ENCODE measurements around the gene PRMT3.
"Not testable (repeated sequence)": the region's sequence is repeated elsewhere in the genome, so short reads cannot be mapped to it uniquely, and the experiment has no call there.

Gene PRMT3

DNA sequence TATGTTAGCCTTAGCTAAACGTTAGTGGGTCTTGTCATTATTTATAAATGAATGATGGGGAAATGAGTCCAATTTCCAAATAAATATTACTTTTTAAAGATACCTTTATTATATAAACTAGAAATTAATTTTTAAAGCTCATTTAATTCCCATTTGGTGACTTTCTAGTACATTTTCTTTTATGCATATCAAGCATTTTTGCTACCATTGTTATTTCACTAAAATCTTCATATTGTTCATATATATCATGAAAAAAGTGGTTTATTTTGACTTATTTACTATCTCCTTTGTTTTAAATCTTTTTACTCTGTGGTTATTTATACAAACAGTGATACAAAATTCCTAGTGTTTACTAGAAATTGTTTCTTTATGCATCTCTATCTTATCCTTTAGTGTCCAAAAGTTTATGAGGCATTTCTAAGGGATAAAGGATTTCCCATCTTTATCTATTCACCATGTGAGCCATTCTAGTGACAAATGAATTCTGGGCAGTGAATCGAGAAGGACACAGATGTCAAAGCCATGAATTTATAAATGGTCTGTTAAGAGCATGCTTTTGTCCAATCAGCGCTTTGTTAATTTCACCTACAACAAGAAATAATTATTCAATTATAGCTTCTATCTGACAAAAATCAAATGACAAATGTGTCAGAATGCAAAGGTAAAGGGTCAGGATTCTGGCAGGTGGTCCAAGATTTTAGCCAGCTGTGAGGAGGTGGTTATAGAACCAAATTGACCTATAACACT lies 70.6 kb downstream of the PRMT3 start:
- DNase-seq = no peak

DNA sequence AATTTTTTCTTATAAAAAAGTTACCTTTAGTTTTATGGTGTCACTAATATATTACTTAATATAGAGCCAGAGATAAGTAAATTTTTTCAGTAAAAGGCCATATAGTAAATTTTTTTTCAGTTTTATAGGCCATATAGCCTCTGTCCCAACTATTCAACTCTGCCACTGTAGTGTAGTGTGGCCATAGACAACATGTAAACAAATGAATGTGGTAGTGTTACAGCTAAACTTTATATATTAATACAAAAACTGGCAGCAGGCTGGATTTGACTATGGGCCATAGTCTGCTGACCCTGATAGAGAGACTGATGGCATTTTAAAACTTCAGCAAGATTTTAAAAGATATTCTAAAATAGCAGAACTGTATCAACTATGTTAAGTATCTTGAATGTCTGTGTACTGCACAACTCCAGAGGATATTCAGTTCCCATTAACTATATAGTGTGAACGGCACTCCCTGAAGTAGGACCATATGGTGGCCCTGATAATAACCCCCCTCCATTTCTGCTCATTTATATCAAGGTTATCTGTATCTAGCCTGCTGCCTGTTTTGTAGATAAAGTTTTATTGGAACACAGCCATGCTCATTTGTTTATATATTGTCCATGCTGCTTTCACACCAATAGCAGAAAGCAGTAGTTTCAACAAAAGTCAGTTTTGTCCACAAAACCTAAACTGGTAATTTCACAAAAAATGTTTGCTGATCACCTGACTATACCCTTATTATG lies 71.6 kb downstream of the PRMT3 start:
- no peak for DNase-seq

DNA sequence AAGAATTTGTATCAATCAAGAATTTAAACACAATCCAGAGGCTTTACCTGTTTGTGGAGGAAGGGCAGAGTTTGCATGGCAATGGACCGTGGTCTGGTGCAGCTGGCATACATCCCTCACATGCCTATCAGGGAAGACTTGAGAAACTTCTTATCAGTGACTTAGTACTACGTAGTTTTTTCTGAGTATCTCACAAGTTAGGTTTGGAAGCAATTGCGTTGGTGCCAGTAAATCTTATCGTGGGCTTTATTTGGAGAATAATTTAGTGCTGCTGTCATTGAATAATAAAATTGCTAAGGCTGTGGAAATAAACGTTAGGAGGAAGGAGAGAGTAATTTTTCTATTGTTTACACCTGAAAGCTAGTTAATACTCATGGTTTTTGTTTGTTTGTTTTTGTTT lies 72.3 kb downstream of the PRMT3 start:
- no peak for DNase-seq

DNA sequence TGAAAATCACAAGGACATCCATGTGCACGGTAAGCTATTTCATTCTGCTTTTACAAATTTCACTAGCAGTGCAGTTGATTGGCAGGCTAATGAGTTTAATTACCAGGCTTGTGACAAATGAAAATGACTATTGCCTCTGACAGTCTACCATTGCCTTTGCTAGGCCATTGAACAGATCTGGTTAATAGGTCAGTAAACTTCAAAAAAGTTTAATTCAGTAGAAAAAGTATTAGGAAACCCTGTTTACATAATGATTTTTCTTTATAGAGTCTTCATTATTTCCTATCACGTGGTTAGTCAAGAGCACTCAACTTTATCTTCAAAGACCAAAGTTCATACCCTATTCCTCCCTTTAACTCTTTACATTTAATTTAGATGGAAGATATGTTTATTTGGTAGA lies 77.0 kb downstream of the PRMT3 start:
- DNase-seq = no peak

DNA sequence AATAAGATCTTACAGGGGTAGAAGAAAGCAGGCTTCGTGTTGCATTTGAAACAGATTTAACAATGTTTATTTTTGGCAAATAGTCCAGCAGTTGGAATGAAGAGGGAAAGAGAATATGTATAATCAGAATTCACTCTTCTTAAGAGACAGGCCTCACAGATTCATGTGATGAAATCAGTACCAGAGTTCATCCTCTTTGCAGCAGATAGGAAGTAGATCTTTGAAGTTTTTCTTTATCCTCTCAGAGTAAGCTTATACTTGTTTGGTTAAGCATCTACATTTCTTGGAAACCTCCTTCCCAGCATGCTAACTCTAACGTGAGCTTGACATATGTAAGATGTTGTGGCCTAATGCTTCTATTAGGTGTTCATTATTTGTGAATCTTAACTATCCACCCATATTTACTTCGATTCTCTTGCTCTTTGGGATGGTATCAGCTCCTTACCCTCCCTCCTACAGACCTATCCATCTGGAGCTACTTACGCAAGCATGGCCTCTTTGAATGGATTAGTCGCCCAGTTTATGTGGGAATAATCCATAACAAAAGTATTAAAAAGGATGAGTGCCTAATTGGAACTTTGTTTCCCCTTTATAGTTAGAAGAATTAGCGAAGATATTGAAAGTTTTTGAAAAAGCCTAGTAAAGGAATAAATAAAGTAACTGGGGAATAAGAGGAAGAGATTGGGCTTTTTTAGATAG lies 80.1 kb downstream of the PRMT3 start:
- DNase-seq = no peak

DNA sequence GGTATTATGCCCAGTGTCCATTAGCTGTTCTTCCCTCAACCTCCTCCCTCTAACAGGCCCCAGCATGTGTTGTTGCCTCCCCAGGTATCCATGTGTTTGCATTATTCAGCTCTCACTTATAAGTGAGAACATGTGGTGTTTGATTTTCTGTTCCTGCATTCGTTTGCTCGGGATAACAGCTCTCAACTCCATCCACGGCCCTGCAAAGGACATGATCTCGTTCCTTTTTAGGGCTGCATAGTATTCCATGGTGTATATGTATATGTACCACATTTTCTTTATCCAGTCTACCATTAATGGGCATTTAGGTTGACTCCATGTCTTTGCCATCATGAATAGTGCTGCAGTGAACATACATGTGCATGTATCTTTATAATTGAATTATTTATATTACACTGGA lies 82.8 kb downstream of the PRMT3 start:
- DNase-seq = no peak

DNA sequence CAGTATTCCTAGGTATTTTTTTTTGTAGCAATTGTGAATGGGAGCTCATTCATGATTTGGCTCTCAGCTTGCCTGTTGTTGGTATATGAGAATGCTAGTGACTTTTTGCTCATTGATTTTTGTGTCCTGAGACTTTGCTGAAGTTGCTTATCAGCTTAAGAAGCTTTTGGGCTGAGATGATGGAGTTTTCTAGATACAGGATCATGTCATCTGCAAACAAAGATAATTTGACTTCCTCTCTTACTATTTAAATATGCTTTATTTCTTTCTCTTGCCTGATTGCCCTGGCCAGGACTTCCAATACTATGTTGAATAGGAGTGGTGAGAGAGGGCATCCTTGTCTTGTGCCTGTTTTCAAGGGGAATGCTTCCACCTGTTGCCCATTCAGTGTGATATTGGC lies 84.4 kb downstream of the PRMT3 start:
- not testable (repeated sequence) for DNase-seq

DNA sequence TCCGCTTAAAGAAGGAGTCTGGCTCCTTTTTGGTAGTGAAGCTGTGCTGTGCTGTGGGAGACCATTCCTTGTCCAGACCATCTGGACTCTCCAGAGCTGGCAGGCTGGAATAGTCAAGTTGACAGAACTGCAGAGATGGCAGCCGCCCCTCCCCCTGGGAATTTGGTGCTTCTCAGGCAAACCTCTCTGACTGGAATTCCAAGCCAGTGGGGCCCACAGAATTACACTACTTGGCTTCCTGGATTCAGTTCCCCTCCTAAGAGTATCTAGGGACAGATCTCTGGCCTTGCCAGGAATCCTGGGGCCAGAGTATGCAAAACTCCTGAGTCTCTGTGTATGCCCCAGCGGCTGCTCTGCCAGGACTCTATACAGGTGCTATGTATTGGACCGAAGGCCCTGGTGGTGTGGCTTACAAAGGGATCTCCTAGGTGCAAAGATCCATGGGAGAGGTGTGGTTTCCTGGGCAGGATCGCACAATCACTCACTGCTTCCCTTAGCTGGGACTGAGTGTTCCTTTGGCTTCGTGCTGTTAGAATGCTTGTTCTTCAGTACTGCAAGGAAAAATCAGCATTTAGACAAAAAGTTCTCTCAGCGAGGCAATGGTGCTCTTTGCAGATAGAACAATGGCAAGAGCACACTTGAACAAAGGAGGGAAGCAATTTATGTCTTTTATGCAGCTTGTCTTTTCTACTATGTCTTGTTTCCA lies 86.8 kb downstream of the PRMT3 start:
- DNase-seq = no peak

DNA sequence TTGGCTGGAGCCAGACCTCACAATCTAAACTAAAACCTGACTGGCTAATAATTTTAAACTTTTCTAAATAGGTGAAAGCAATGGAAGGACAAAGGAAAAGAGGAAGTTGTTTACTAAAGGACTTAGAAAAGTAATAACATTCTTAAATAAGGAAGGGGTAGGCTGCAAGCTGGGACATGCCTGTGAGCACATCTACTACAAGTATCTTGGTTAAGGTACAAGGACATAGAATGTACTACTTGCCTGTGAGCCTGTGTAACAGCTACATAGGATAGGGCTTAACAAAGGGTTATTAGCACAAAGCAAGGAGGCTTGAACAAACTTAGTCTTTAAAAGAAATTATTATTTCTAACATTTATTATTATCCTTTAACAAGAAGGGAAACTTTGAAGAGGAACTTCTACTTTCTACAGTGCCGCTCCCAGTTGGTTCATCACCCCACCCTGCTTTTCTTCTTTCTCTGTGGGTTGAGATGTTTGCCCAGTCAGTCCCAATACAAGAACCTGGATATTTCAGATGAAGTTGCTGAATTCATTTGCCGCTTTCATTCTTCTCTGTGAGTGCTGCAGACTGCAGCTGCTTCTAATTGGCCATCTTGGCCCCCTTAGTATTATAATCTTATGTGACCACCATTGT lies 87.5 kb downstream of the PRMT3 start:
- DNase-seq = no peak

DNA sequence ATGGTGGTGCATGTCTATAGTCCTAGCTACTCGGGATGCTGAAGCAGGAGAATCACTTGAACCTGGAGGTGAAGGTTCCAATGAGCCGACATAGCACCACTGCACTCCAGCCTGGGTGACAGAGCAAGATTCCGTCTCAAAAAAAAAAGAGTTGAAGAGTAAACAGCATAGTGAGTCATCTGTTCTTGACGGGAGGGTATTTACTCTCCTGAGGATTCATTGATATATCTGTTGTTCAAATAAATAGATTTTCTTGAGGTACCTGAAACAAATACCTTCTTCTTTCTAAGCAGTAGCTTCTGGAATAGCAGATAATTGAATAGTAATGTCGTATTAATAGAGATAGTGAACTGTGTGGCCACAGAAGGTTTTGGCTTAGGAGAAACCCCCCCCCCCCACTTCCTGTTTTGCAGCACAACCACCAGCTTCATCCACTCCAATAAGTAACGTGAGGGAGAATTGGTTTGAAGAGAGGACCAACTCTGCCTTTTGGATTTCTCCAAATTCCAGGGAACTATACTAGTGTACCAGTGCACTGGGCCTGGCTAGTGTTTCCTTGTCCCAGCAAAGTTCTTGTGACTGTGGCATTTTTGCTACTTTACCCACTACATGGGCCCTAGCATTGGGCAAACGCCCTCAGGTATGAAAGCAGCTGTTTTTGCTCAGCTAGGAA lies 90.0 kb downstream of the PRMT3 start:
- DNase-seq = peak; percentile 12

DNA sequence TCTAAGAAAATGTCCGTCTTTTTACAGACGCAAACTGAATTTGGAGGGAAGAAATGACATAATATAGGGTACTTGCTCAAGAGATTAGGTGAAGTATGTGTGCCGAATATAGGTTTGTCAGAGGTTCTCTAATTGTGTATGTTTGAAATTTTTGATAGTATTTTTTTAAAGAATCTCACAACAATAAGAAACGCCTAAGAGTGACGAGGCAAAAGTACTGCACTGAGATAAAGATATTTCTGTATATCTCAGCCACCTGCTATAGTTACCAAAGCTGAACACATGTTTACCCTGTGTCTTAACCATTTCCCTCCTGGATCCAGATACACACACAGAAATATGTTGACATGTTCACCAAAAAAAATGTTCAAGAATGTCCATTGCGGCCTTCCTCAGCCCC lies 92.0 kb downstream of the PRMT3 start:
- DNase-seq = no peak

DNA sequence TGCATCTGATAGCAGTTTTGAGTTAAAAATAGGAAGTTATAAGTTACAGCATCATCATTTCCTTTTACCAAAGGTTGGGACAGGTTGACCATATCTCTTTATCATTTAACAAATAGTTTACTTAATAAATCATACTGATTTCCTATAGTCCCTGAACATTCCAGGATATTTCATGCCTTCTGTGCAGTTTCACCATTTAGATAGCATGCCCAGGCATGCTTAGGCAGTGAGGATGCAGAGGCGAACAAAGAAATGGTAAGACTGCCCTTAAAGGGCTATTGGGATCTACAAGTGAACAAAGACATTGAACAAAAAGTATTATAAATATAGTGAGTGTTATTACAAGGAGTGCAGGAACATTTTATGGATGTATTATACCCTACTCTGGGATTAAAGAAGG lies 96.4 kb downstream of the PRMT3 start:
- DNase-seq = no peak

DNA sequence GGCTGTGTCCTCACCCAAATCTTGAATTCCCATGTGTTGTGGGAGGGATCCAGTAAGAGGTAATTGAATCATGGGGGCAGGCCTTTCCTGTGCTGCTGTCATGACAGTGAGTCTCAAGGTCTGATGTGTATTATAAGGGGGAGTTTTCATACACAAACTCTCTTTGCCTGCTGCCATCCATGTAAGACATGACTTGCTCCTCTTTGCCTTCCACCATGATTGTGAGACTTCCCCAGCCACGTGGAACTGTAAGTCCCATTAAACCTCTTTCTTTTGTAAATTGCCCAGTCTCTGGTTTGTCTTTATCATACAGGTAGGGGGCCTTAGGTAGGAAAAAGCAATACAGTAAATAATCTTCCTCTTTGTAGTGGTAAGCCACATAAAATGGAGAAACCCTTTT lies 96.9 kb downstream of the PRMT3 start:
- not testable (repeated sequence) for DNase-seq

DNA sequence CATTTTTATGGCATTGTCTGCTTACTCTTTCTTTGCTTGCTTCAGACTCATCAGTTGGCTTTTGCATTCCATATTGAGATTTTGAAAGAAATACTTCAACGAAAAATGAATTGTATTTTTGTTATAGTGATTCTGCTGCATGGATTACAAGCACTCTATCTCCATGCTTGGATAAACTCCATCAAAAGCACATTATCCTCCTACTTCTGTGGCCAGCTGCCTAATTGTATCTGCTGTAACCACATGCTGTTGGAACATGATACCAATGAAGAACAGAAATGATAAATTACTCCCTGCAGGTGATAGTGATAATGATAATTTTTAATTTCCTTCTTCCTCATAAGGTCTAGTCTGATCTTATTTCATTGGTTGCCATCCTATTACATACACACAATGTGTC lies 100.8 kb downstream of the PRMT3 start:
- DNase-seq = peak; percentile 92

DNA sequence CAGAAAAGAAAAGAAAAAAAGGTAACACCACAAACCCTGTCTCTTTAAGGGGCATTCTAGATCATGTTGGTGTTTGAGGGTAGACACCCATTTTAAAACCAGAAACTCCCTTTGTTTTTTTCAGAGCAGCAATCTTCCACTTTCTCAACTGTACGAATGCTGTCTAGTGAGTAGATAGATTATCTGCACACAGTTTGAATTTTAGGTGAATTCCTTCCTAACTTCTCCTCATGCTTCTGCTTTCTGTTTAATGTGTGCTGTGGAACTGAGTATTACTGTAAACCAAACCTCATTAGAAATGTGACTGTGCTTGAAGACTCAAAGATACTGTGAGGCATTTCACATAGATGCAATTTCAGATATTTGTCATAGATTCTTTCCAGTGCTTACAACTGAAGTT lies 102.4 kb downstream of the PRMT3 start:
- DNase-seq = no peak

DNA sequence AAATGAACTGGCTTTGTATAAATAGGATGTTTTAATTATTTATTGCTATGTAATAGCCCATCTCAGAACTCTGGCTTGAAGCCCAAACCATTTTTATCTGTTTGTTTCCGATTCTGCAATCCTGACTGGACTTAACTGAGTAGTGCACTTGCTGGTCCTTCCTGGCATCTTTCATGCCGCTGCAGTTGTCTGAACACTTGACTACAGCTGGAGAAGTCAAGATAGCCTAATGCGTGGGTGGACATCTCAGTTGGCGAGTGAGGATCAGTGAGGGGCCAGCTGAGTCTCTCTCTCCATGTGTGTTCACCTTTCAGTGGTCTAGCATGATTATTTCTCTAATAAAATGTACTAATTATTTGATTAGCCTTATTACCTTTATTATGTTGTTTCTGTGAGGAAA lies 105.8 kb downstream of the PRMT3 start:
- DNase-seq = no peak

DNA sequence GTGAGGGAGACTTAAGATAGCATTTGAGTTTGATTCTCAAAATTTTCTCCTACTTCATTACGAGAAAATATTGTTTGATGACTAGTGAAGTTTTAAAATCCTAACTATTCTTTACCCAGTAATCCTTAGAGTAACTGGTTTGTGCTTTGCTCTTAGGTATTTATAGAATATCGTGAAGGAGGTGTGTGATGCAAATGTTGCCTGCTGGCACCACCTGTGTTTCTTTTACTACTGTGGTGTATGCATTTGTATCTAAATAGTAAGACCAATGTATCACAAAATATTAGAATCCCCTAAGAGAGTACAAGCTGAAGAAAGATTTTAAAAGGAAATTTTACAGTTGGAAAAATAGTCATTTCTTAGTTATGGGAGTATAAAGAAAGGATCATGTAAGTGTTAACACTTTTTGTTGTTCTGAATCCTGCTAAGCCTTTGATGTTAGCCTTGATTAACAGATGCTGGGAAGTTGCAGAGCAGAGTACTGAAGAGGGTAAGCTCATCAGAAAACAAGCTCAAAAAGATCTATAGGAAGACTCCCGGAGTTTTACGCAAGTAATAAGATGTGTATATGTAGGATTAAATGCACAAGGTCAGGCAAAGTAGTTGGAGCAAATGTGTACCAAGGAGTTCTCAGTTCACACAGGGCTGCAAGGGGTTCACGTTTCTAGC lies 109.7 kb downstream of the PRMT3 start:
- DNase-seq = no peak

DNA sequence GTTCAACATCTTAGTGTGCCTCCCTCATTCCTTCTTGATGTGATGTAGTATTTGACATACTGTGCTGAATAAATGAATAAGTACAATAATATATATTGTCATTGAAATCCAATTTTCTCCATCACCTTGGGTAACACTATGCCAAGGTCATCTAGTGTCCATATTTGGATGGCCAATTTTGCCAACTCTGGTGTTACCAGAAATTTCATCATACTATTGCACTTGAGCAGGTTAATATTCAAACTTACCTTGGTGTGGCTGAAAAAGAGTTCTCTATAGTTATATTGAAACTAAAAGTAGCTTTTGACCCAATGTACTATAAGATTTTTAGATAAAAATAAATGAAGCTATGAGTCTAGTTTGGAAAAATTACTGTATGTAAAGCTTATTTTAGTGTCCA lies 113.7 kb downstream of the PRMT3 start:
- no peak for DNase-seq

DNA sequence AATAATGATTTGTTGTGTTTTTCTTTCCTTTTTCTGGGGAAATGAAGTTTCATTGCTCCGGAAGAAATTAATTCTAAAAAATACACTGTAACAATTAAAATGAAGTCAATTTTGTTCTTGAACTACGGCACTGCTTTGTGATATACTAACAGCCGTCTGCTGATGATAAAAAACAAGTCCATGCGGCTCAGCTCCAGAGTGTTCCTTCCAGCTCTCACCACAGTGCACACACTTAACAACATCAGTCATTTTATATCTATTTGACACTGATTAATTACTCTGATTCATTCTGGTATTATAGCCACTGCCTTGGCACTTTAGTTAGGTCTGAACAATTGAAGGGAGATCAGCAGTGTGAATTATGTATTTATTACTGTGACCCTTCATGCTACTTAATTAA lies 114.5 kb downstream of the PRMT3 start:
- DNase-seq = no peak

DNA sequence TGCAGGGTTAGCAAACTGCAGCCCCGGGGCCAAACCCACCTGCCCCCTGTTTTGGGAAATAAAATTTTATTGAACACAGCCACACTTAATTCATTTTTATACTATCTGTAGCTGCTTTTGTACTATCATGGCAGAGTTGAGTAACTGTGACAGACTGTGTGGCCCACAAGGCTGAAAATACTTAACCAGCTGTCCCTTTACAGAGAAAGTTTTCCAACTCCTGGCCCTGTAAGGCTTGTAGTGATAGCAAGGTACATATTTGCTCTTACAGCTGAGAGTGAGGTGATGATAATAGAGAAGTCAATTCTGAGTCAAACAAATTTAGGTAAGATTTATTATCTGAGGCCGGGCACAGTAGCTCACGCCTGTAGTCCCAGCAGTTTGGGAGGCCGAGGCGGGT lies 124.5 kb downstream of the PRMT3 start:
- DNase-seq = no peak

DNA sequence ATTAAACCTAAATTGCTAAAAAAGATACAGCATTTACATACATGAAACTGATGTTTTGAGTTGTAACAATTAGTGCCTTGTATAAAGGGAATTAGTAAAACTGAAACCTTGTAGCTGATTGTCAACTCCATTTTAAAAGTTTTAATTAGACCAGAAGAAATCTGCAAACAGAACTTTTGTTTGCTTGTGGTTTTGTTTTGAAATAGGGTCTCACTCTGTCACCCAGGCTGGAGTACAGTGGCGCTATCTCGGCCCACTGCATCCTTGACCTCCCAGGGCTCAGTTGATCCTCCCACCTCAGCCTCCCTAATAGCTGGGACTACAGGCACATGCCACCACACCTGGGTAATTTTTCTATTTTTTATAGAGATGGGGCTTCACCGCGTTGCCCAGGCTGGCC lies 125.4 kb downstream of the PRMT3 start:
- DNase-seq = no peak

DNA sequence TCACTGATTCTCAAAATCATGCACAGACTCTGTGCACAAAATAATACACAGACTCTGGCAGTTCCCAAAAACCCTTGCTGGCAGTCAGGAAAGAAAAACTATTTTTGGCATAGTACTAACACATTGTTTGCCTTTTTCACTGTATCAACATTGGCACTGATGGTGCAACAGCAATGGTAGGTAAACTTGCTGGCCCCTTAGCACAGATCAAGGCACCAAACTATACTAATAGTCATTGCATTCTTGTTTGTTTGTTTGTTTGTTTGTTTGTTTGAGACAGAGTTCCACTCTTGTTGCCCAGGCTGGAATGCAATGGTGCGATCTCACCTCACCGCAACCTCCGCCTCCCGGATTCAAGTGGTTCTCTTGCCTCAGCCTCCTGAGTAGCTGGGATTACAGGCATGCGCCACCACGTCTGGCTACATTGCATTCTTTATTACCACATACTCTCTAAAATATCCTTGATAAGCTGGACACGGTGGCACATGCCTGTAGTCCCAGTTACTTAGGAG lies 130.9 kb downstream of the PRMT3 start:
- DNase-seq = no peak

All from NCI-H2029 treated with DMSO at 0.1 percent for 48 hours (cell line).